GM12878 (cell line): ENCODE results near the gene ITGA1. TPM values are rescaled to one million over a fixed set of nuclear protein-coding genes. Genes with fewer than 3 reads are reported as not detected.

Experiments used
- ATAC-seq: fragments of 200-7000 bp; cut with Tn5 transposase; 3 replicates; pipeline ENCODE4 v1.9.1; 2020; ENCODE audit warnings: mild to moderate bottlenecking, moderate library complexity
- BruUV-seq: library from RNA; stranded (reverse); fragments of 400-500 nt; replicated peaks from 2 replicates; lab custom pipeline; 2021; lab: Mats Ljungman, UMichigan
- CTCF ChIA-PET: fragments of 300-600 bp; sonication (Branson Sonifier 250); formaldehyde crosslinking; extraction: SDS; loops from one replicate; lab custom pipeline; 2021; ENCODE audit warnings: inconsistent platforms; lab: Yijun Ruan, JAX
- POLR2A ChIA-PET: fragments of 350-600 bp; formaldehyde crosslinking; extraction: SDS; loops from one replicate; lab custom pipeline; 2021; ENCODE audit warnings: inconsistent platforms; lab: Charles Lee
- RAD21 ChIA-PET: fragments of 300-600 bp; sonication (Branson Sonifier 250); formaldehyde crosslinking; loops from one replicate; lab custom pipeline; 2023; ENCODE audit warnings: antibody characterized with exemption; ENCODE audit not compliant: unreplicated experiment; lab: Charles Lee
- SMC1A ChIA-PET: fragments of 300-600 bp; sonication (Branson Sonifier 250); formaldehyde crosslinking; loops from one replicate; lab custom pipeline; 2023; ENCODE audit not compliant: unreplicated experiment, uncharacterized antibody; lab: Charles Lee
- DNase-seq: peaks from one replicate; pipeline ENCODE4 v3.0.0-alpha.2; 2011; ENCODE audit warnings: low read depth, low spot score
- FAIRE-seq: peaks from 3 replicates; lab custom pipeline; 2011; peaks lifted over from hg19 to GRCh38; lab: Jason Lieb, UNC
- H2AFZ ChIP-seq: 2 replicates; pipeline ENCODE4 v1.6.0; 2011; ENCODE audit warnings: low read depth, low read length, control low read depth; ENCODE audit not compliant: control insufficient read depth
- H3K27ac ChIP-seq: 2 replicates; pipeline ENCODE4 v1.5.1; 2011; ENCODE audit warnings: control low read depth; ENCODE audit not compliant: control insufficient read depth, insufficient read depth
- H3K27me3 ChIP-seq, 2 experiments: replicated peaks in 1 of 2; 2 replicates each; pipeline versions ENCODE4 v1.6.0 to v1.6.1; 2011; ENCODE audit warnings: low read length in 1 of 2; ENCODE audit not compliant: control insufficient read depth in 2 of 2, insufficient read depth in 2 of 2
- H3K36me3 ChIP-seq, 2 experiments: 2 replicates each; pipeline ENCODE4 v1.5.1; 2011; ENCODE audit warnings: low read length in 1 of 2; ENCODE audit not compliant: control insufficient read depth in 2 of 2, insufficient read depth in 2 of 2
- H3K4me1 ChIP-seq: 2 replicates; pipeline ENCODE4 v1.6.1; 2011; ENCODE audit warnings: mild to moderate bottlenecking, low read length, moderate library complexity, mixed read lengths; ENCODE audit not compliant: control insufficient read depth, insufficient read depth
- H3K4me2 ChIP-seq: 2 replicates; pipeline ENCODE4 v1.6.0; 2011; ENCODE audit warnings: control low read depth; ENCODE audit not compliant: control insufficient read depth, insufficient read depth
- H3K4me3 ChIP-seq: fragments of 200-600 bp; sonication (generic); 2 replicates; pipeline ENCODE4 v1.5.1; 2016
- H3K79me2 ChIP-seq: 2 replicates; pipeline ENCODE4 v1.6.0; 2011; ENCODE audit warnings: low read length; ENCODE audit not compliant: control insufficient read depth, insufficient read depth
- H3K9ac ChIP-seq: 2 replicates; pipeline ENCODE4 v1.8.0; 2011; ENCODE audit warnings: low read length, control low read depth, mixed read lengths; ENCODE audit not compliant: control insufficient read depth, insufficient read depth
- H3K9me3 ChIP-seq: replicated peaks from 3 replicates; pipeline ENCODE4 v1.5.1; 2011; ENCODE audit warnings: mild to moderate bottlenecking, low read length; ENCODE audit not compliant: control insufficient read depth, insufficient read depth
- H4K20me1 ChIP-seq: 2 replicates; pipeline ENCODE4 v1.6.0; 2011; ENCODE audit not compliant: control insufficient read depth, insufficient read depth
- ATF3 ChIP-seq: IDR thresholded peaks from 2 replicates; pipeline ENCODE4 v1.6.1; 2011; ENCODE audit warnings: low read depth, mild to moderate bottlenecking, low read length, moderate library complexity, borderline replicate concordance; ENCODE audit errors: extremely low read depth
- CREM ChIP-seq: IDR thresholded peaks from 2 replicates; pipeline ENCODE4 v1.6.1; 2014; ENCODE audit warnings: antibody characterized with exemption, low read depth
- E4F1 ChIP-seq: fragments of 450-650 bp; IDR thresholded peaks from 2 replicates; pipeline ENCODE4 v1.6.1; 2018; ENCODE audit warnings: borderline replicate concordance, mild to moderate bottlenecking; ENCODE audit not compliant: partially characterized antibody
- HDAC6 ChIP-seq: fragments of 200-600 bp; sonication (generic); IDR thresholded peaks from one replicate; pipeline ENCODE4 v1.8.0; 2017; ENCODE audit warnings: antibody characterized with exemption; ENCODE audit not compliant: unreplicated experiment
- HSF1 ChIP-seq: fragments of 150-350 bp; IDR thresholded peaks from 2 replicates; pipeline ENCODE4 v1.6.1; 2014; ENCODE audit warnings: mild to moderate bottlenecking, low read depth, low read length
- JUND ChIP-seq: IDR thresholded peaks from 2 replicates; pipeline ENCODE4 v1.6.1; 2012; ENCODE audit warnings: low read depth, mild to moderate bottlenecking, low read length, improper control_type of control experiment, moderate library complexity
- KAT2A ChIP-seq: conservative IDR thresholded peaks from 2 replicates; pipeline ENCODE4 v1.6.1; 2011; ENCODE audit warnings: low read depth, low read length; ENCODE audit not compliant: control insufficient read depth
- MAX ChIP-seq: IDR thresholded peaks from 2 replicates; pipeline ENCODE4 v1.6.1; 2012; ENCODE audit warnings: low read depth, low read length, improper control_type of control experiment
- NFYA ChIP-seq: IDR thresholded peaks from 2 replicates; pipeline ENCODE4 v1.6.1; 2011; ENCODE audit warnings: low read depth, mild to moderate bottlenecking, low read length, improper control_type of control experiment, borderline replicate concordance
- NR2F1 ChIP-seq: fragments of 450-650 bp; conservative IDR thresholded peaks from 2 replicates; pipeline ENCODE4 v1.6.1; 2017; ENCODE audit warnings: mild to moderate bottlenecking
- PAX8 ChIP-seq: fragments of 450-650 bp; IDR thresholded peaks from 2 replicates; pipeline ENCODE4 v1.6.1; 2017; ENCODE audit warnings: mild to moderate bottlenecking, moderate library complexity
- SREBF1 ChIP-seq: IDR thresholded peaks from 2 replicates; pipeline ENCODE4 v1.6.1; 2012; ENCODE audit warnings: mild to moderate bottlenecking, low read length
- STAT3 ChIP-seq: IDR thresholded peaks from 2 replicates; pipeline ENCODE4 v1.6.1; 2011; ENCODE audit warnings: low read depth, low read length, improper control_type of control experiment
- ZNF24 ChIP-seq: fragments of 450-650 bp; IDR thresholded peaks from 2 replicates; pipeline ENCODE4 v1.6.1; 2017; ENCODE audit warnings: antibody characterized with exemption, mild to moderate bottlenecking
- WGBS: methylation state at CpG from one replicate; pipeline ENCODE4 v1.1.6; 2016; ENCODE audit warnings: low lambda C conversion rate; ENCODE audit not compliant: insufficient replicate concordance, insufficient coverage; ENCODE audit errors: missing lambda C conversion rate; 5-methylcytosine and 5-hydroxymethylcytosine counted together
- in situ Hi-C: fragments of 300-500 bp; cut with MboI; formaldehyde crosslinking; loops from 9 replicates; pipeline ENCODE4 v1.14.3; 2018; ENCODE audit warnings: mixed read lengths
- intact Hi-C: fragments of 100-400 bp; cut with micrococcal nuclease; formaldehyde crosslinking; loops from one replicate; pipeline ENCODE4 v1.14.2; 2022; ENCODE audit not compliant: unreplicated experiment
- polyA plus RNA-seq, 11 experiments: library from polyadenylated mRNA; depleted of rRNA in 4 of 11; unstranded in 6 of 11; stranded (reverse) in 5 of 11; fragments of >200 nt; fragmentation: Nextera tagmentation in 4 of 11; fragmentation: Illumina TruSeq in 1 of 11; extraction: Ambion mirVana in 4 of 11; extraction: Trizol in 1 of 11; gene quantifications; 1 replicate in 1 of 11; 2 replicates in 10 of 11; pipeline versions ENCODE4 v1.2.1 to v1.2.3, GENCODE V29; 2011 to 2016; ENCODE audit warnings: inconsistent platforms in 2 of 11, missing spikeins in 2 of 11, low read depth in 1 of 11
- total RNA-seq, 4 experiments: library from RNA; depleted of rRNA in 3 of 4; stranded (reverse); fragments of >200 nt in 3 of 4; fragmentation: Illumina TruSeq in 1 of 4; extraction: Trizol in 1 of 4; gene quantifications; 2 replicates each; pipeline versions ENCODE4 v1.2.1 to v1.2.3, GENCODE V29; 2013 to 2021
- TF ChIP-seq, protein P1 (sequence below): IDR thresholded peaks from 2 replicates; pipeline ENCODE4 v1.6.1; 2012; ENCODE audit warnings: low read length, inconsistent platforms

ITGA1 gene
- total and polyA plus RNA-seq, 10 of the 15 experiments (the other 5 are each of a cell fraction or from before 2014, with no cell fraction given), result 0.02 to 0.56 (median 0.19) TPM

DNA sequence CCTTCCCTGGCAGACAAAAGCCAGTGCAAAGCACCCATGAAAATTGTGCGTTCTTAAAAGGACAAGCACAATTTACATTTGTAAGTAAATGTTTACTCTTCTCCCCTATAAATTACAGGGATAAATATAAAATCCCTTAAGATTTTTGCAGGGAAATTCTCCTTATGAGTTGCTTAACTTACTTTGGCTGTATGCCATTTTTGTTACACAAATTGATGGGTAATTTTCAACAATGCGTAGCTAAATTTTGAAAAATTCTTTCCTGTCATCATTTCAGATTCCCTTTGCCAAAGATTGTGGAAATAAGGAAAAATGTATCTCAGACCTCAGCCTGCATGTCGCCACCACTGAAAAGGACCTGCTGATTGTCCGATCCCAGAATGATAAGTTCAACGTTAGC, 137.3 kb downstream of the ITGA1 start:
- ChIA-PET POLR2A (no interaction called here), CTCF (interaction anchor here (1.1 to 1.4 kb wide), 2 partner anchors 9 to 25 kb away, joined by 3 read pairs; no protein-coding TSS in a partner anchor), SMC1A (interaction anchor here (0.7 kb wide), 1 partner anchor 8 kb away, joined by 4 read pairs; no protein-coding TSS in a partner anchor), RAD21 (interaction anchor here (0.9 to 1.0 kb wide), 2 partner anchors 10 to 111 kb away, joined by 3 read pairs; no protein-coding TSS in a partner anchor)
- no peak for ATAC-seq
- FAIRE-seq, result no peak
- H3K4me2 ChIP-seq, result no peak overlapping the region
- no peaks in the 10 kb centered on the region for H3K9me3 ChIP-seq
- 82% methylated on average over 5 of the region's 5 CpGs for WGBS
- H3K27ac ChIP-seq, result no peak overlapping the region
- no peaks in the 10 kb centered on the region for H3K27me3 ChIP-seq
- no TSS peak for BruUV-seq
- no peak overlapping the region for H3K4me3 ChIP-seq
- no peaks in the 10 kb centered on the region for H3K4me1 ChIP-seq
- no peaks in the 10 kb centered on the region for H4K20me1 ChIP-seq
- no peaks in the 10 kb centered on the region for H3K79me2 ChIP-seq
- H2AFZ ChIP-seq, result no peak overlapping the region
- H3K36me3 ChIP-seq, result no peaks in the 10 kb centered on the region
- in situ Hi-C loops, result no loop called here
- no peak overlapping the region for H3K9ac ChIP-seq
- intact Hi-C loops, result no loop called here
- DNase-seq, result no peak
- TF ChIP-seq PAX8 (no peak), HSF1 (no peak), CREM (no peak), ZNF24 (no peak), ATF3 (no peak), KAT2A (no peak), E4F1 (no peak), NR2F1 (no peak), MAX (no peak), SREBF1 (no peak), HDAC6 (no peak), NFYA (no peak), JUND (no peak), STAT3 (no peak)
- TF ChIP-seq, protein P1, sequence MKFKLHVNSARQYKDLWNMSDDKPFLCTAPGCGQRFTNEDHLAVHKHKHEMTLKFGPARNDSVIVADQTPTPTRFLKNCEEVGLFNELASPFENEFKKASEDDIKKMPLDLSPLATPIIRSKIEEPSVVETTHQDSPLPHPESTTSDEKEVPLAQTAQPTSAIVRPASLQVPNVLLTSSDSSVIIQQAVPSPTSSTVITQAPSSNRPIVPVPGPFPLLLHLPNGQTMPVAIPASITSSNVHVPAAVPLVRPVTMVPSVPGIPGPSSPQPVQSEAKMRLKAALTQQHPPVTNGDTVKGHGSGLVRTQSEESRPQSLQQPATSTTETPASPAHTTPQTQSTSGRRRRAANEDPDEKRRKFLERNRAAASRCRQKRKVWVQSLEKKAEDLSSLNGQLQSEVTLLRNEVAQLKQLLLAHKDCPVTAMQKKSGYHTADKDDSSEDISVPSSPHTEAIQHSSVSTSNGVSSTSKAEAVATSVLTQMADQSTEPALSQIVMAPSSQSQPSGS, result no peak
